ENCODE measurements around the gene PIK3R6. TPM values are rescaled to one million over a fixed set of nuclear protein-coding genes. Genes with fewer than 3 reads are reported as not detected.

PIK3R6 gene
- total and polyA plus RNA-seq, 10 of the 15 experiments (the other 5 are each of a cell fraction or from before 2014, with no cell fraction given) = 6.7 to 146 (median 68.2) TPM

DNA sequence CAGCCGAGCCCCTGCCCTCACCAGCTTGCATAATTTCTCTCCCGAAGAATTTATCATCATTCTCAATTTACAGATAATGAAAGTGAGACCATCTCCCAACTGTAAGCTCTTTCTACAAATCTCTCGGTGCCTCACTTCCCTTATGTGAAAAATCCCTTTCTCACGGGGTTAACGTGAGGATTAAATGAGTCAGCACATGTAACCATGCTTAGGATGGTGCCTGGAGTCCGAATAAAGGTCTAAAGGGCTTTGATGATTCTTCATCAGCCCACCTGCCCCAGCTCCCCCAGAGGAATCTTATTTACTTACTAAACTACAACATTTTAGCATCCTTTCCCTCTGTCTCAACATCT lies 24.8 kb upstream of the PIK3R6 start (continued):
- TF ChIP-seq, protein P1, sequence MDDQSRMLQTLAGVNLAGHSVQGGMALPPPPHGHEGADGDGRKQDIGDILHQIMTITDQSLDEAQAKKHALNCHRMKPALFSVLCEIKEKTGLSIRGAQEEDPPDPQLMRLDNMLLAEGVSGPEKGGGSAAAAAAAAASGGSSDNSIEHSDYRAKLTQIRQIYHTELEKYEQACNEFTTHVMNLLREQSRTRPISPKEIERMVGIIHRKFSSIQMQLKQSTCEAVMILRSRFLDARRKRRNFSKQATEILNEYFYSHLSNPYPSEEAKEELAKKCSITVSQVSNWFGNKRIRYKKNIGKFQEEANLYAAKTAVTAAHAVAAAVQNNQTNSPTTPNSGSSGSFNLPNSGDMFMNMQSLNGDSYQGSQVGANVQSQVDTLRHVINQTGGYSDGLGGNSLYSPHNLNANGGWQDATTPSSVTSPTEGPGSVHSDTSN (IDR thresholded peaks at IDR 0.05; ENCODE audit: insufficient replicate concordance, low read depth, low read length) = no peak
- TF ChIP-seq JUND (IDR thresholded peaks at IDR 0.05; ENCODE audit: low read depth, low read length) = peak; percentile 43; the same call in 1 of the 2 replicates
- no peak; the same call in none of the 2 replicates for TF ChIP-seq DPF2 (IDR thresholded peaks at IDR 0.05)
- no peak for TF ChIP-seq CHD4 (IDR thresholded peaks at IDR 0.05)
- no peak for TF ChIP-seq STAT3 (IDR thresholded peaks at IDR 0.05; ENCODE audit: low read depth, low read length)
- TF ChIP-seq ZNF207 (IDR thresholded peaks at IDR 0.05; ENCODE audit: borderline replicate concordance) = no peak
- TF ChIP-seq NR2F1 (conservative IDR thresholded peaks at IDR 0.05) = 0 out of 2 replicates have a peak, but pooled peaks have one; percentile 47
- no peak for TF ChIP-seq ZZZ3 (IDR thresholded peaks at IDR 0.05; ENCODE audit: control insufficient read depth, insufficient read length, low read depth)
- TF ChIP-seq NRF1 (conservative IDR thresholded peaks at IDR 0.05; ENCODE audit: low read depth, low read length) = no peak
- TF ChIP-seq CBFB (IDR thresholded peaks at IDR 0.05; ENCODE audit: low read depth) = 0 out of 2 replicates have a peak, but pooled peaks have one; percentile 38
- TF ChIP-seq BMI1 (IDR thresholded peaks at IDR 0.05; ENCODE audit: borderline replicate concordance) = no peak
- peak; percentile 78 for TF ChIP-seq RUNX3 (IDR thresholded peaks at IDR 0.05; ENCODE audit: low read length)
- no peak for TF ChIP-seq KAT2A (conservative IDR thresholded peaks at IDR 0.05; ENCODE audit: control insufficient read depth, low read depth, low read length)
- no peak for TF ChIP-seq MXI1 (IDR thresholded peaks at IDR 0.05; ENCODE audit: low read depth, low read length)
- peak; percentile 83 for TF ChIP-seq MEF2B (IDR thresholded peaks at IDR 0.05; ENCODE audit: partially characterized antibody, poor library complexity, severe bottlenecking)
- no peak for TF ChIP-seq SMC3 (IDR thresholded peaks at IDR 0.05; ENCODE audit: borderline replicate concordance, low read length)
- TF ChIP-seq, protein P2, sequence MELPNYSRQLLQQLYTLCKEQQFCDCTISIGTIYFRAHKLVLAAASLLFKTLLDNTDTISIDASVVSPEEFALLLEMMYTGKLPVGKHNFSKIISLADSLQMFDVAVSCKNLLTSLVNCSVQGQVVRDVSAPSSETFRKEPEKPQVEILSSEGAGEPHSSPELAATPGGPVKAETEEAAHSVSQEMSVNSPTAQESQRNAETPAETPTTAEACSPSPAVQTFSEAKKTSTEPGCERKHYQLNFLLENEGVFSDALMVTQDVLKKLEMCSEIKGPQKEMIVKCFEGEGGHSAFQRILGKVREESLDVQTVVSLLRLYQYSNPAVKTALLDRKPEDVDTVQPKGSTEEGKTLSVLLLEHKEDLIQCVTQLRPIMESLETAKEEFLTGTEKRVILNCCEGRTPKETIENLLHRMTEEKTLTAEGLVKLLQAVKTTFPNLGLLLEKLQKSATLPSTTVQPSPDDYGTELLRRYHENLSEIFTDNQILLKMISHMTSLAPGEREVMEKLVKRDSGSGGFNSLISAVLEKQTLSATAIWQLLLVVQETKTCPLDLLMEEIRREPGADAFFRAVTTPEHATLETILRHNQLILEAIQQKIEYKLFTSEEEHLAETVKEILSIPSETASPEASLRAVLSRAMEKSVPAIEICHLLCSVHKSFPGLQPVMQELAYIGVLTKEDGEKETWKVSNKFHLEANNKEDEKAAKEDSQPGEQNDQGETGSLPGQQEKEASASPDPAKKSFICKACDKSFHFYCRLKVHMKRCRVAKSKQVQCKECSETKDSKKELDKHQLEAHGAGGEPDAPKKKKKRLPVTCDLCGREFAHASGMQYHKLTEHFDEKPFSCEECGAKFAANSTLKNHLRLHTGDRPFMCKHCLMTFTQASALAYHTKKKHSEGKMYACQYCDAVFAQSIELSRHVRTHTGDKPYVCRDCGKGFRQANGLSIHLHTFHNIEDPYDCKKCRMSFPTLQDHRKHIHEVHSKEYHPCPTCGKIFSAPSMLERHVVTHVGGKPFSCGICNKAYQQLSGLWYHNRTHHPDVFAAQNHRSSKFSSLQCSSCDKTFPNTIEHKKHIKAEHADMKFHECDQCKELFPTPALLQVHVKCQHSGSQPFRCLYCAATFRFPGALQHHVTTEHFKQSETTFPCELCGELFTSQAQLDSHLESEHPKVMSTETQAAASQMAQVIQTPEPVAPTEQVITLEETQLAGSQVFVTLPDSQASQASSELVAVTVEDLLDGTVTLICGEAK (IDR thresholded peaks at IDR 0.05; ENCODE audit: borderline replicate concordance) = no peak
- peak in 1 of 2 experiments; percentile 78; a peak in 2 of 4 replicates for TF ChIP-seq ETV6 (conservative IDR thresholded peaks at IDR 0.05 in 1 of 2, IDR thresholded peaks at IDR 0.05 in 1 of 2; ENCODE audit: borderline replicate concordance in 1 of 2, low read depth in 1 of 2)
- TF ChIP-seq ZNF274 (IDR thresholded peaks at IDR 0.05; ENCODE audit: insufficient read depth, insufficient read length) = no peak
- TF ChIP-seq CHD1 (IDR thresholded peaks at IDR 0.05; ENCODE audit: low read depth, low read length) = no peak
- no peak for TF ChIP-seq ZNF217 (IDR thresholded peaks at IDR 0.05)
- TF ChIP-seq POU2F2 (IDR thresholded peaks at IDR 0.05; ENCODE audit: borderline replicate concordance, low read depth, low read length) = peak; percentile 26; the same call in 1 of the 3 replicates
- TF ChIP-seq, protein P3, sequence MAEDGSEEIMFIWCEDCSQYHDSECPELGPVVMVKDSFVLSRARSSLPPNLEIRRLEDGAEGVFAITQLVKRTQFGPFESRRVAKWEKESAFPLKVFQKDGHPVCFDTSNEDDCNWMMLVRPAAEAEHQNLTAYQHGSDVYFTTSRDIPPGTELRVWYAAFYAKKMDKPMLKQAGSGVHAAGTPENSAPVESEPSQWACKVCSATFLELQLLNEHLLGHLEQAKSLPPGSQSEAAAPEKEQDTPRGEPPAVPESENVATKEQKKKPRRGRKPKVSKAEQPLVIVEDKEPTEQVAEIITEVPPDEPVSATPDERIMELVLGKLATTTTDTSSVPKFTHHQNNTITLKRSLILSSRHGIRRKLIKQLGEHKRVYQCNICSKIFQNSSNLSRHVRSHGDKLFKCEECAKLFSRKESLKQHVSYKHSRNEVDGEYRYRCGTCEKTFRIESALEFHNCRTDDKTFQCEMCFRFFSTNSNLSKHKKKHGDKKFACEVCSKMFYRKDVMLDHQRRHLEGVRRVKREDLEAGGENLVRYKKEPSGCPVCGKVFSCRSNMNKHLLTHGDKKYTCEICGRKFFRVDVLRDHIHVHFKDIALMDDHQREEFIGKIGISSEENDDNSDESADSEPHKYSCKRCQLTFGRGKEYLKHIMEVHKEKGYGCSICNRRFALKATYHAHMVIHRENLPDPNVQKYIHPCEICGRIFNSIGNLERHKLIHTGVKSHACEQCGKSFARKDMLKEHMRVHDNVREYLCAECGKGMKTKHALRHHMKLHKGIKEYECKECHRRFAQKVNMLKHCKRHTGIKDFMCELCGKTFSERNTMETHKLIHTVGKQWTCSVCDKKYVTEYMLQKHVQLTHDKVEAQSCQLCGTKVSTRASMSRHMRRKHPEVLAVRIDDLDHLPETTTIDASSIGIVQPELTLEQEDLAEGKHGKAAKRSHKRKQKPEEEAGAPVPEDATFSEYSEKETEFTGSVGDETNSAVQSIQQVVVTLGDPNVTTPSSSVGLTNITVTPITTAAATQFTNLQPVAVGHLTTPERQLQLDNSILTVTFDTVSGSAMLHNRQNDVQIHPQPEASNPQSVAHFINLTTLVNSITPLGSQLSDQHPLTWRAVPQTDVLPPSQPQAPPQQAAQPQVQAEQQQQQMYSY (CRISPR knock-in tag; IDR thresholded peaks at IDR 0.05) = no peak
- no peak for TF ChIP-seq NFYB (IDR thresholded peaks at IDR 0.05; ENCODE audit: insufficient read depth, low read depth, low read length)

Data from GM12878 (cell line).